ENCODE data around the gene ARMS2.

Gene ARMS2

DNA sequence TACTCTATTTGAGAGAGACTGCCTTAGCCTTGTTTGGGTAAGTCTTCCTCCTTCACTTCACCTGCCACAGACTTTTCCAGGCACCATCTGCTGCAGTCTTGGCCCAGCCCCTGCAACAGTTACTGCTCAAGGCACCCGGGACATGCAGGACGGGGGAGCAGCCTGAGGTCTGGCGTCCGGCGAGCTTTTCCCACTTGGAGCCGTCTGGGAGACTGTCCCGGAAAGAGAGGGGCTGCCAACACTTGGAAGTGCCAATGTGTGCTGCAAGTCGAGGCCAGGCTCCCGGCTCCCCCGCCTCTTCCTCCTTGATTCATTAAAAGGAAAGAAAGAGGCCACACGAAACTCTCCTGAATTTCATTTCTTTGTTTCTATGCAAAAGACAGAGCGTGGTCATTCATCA is 20.6 kb downstream of the ARMS2 start:
- DNase-seq (ENCODE audit: low read depth): no peak
- H3K4me3 ChIP-seq (ENCODE audit: control insufficient read depth, low read depth, low read length): no peak overlapping the region
- TF ChIP-seq, protein P1, sequence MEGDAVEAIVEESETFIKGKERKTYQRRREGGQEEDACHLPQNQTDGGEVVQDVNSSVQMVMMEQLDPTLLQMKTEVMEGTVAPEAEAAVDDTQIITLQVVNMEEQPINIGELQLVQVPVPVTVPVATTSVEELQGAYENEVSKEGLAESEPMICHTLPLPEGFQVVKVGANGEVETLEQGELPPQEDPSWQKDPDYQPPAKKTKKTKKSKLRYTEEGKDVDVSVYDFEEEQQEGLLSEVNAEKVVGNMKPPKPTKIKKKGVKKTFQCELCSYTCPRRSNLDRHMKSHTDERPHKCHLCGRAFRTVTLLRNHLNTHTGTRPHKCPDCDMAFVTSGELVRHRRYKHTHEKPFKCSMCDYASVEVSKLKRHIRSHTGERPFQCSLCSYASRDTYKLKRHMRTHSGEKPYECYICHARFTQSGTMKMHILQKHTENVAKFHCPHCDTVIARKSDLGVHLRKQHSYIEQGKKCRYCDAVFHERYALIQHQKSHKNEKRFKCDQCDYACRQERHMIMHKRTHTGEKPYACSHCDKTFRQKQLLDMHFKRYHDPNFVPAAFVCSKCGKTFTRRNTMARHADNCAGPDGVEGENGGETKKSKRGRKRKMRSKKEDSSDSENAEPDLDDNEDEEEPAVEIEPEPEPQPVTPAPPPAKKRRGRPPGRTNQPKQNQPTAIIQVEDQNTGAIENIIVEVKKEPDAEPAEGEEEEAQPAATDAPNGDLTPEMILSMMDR (IDR thresholded peaks at IDR 0.05; ENCODE audit: control insufficient read depth, insufficient read depth, low read depth, low read length, missing control alignments): no peak

DNA sequence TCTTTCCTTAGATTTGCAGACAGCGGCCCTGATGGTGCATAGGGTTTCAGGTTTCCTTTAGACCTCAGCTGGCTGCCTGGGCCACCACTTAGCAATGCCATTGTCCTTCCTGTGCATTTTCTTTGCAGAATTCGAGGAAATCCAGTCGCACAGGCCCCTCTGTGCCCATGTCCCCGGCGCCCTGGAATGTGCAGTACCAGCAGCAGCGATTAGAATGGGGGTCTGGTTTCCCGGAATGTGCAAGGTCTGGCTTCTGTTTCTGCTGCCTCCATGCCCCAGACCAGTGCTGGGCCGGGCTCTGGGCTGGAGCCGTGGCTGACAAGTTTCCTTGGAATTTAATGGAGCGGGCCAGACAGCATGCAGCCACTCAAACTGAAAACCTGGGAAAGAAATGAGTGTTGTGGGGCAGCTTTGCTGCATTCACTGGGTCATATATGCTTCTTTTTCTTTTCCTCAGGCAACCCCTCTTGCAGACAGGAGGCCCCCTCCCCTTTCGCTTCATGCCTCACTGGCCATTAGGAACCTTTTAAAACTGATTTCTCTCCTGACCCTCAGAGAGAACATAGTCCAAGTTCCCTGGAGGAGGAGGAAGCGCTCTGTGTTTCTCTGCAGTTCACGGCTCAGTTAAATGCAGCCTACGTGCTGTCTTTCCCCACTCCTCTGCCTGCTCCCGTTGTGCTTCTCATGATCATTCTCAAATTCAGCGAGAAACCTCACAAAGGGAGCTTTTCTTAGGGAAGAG is 21.3 kb downstream of the ARMS2 start:
- TF ChIP-seq, protein P1 (IDR thresholded peaks at IDR 0.05; ENCODE audit: control insufficient read depth, insufficient read depth, low read depth, low read length, missing control alignments): no peak
- no peak overlapping the region for H3K4me3 ChIP-seq (ENCODE audit: control insufficient read depth, low read depth, low read length)
- DNase-seq (ENCODE audit: low read depth): no peak

DNA sequence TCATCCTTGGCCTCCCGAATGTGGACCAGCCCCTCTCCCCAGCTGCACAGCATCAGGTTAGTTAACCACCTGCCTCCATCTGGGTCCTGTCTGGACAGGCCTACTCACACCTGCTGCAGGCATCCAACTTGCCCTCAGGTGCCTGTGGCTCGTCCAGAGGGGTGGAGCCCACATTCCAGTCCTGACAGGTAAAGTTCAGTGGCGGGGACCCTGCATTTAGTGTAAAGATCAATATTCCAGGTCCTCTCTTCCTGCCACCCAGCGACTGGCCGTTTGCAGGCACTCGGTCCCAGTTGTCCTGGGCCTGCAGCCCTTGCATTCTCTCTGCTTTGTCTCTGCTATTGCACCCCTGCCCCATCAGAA is 21.9 kb downstream of the ARMS2 start:
- TF ChIP-seq, protein P1 (IDR thresholded peaks at IDR 0.05; ENCODE audit: control insufficient read depth, insufficient read depth, low read depth, low read length, missing control alignments): no peak
- no peak for DNase-seq (ENCODE audit: low read depth)
- H3K4me3 ChIP-seq (ENCODE audit: control insufficient read depth, low read depth, low read length): no peak overlapping the region

DNA sequence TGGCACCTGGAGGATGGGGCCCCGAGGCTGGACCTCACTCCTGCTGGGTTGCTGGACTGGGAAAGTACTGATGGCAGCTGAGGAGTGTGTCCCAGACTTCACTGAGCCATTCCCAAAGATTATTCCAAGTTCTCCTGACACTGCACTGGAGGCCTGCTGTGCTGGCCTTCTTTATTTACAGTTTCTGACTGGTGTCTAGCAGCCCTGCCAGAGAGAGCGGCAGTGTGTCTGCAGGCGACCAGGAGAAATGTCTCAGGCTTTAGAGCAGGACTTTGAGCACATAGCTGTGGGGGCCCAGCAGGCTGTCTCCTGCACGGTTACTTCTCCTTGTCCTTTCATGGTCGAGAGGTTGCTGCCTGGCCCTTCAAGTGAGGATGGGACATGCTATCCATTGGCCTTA is 23.0 kb downstream of the ARMS2 start:
- no peak overlapping the region for H3K4me3 ChIP-seq (ENCODE audit: control insufficient read depth, low read depth, low read length)
- TF ChIP-seq, protein P1 (IDR thresholded peaks at IDR 0.05; ENCODE audit: control insufficient read depth, insufficient read depth, low read depth, low read length, missing control alignments): no peak
- no peak for DNase-seq (ENCODE audit: low read depth)

DNA sequence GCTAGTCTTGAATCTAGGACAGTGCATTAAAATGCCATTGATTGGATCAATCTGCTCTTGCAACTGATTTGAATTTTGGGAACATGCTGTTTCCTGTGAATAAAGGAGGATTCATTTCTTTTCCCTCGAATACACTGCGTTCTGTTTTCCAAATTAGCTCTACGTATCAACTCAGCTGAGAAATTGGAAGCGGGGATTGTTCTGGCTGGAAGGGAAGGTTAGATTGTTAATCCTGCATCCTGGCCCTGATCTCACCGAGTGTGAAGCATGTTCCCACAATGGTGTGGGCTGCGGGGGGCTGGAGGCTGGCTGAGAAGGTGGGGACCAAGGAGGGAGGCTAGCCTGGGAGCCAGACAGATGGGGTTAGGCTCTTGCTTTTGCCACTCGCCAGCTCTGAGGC is 24.5 kb downstream of the ARMS2 start:
- TF ChIP-seq, protein P1 (IDR thresholded peaks at IDR 0.05; ENCODE audit: control insufficient read depth, insufficient read depth, low read depth, low read length, missing control alignments): no peak
- no peak overlapping the region for H3K4me3 ChIP-seq (ENCODE audit: control insufficient read depth, low read depth, low read length)
- DNase-seq (ENCODE audit: low read depth): no peak

DNA sequence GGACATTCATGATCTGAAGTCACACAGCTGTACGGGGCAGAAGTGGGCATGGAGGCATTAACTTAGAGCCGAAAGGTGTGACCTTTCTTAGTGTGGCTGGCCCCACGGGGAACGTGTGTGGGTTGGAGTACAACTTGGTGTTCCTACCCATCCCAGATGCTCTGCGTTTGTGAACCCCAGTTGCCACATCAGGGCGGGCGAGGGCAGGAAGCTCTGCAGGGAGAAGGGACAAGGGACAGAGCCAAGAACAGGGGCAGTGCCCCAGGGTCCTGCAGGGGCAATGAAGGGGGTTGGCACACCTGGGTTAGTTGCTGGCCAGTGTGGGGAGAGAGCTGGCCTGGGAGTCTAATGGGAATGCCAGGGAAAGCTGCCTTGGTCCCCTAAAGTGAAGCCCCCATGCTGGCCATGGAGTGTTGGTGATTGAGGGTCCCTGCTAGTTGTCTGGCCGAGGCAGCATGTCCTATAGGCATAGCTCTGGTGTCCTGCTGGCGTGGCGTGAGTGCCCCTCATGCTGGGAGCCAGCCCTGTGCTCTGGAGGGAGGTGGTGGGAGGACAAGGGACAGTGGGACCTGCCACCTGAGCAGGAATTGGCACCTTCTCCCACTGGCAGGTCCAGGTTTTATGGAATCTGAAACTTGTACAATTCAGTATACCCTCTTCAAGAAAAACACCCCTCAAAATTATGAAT is 25.8 kb downstream of the ARMS2 start:
- no peak for DNase-seq (ENCODE audit: low read depth)
- TF ChIP-seq, protein P1 (IDR thresholded peaks at IDR 0.05; ENCODE audit: control insufficient read depth, insufficient read depth, low read depth, low read length, missing control alignments): no peak
- no peak overlapping the region for H3K4me3 ChIP-seq (ENCODE audit: control insufficient read depth, low read depth, low read length)

Measured in AG09309 (cell line).